Measurements from ENCODE around the gene PCBP3.
"Not testable (repeated sequence)": the region's sequence is repeated elsewhere in the genome, so short reads cannot be mapped to it uniquely, and the experiment has no call there.

PCBP3 gene

GRCh38 chr21:45836694-45837670, 193.5 kb downstream of the PCBP3 start:
- no peak for DNase-seq (ENCODE audit: low read depth in 1 of 2, low spot score in 1 of 2)

- DNase-seq (ENCODE audit: low read depth in 1 of 2, low spot score in 1 of 2) = no peak
Measured at GRCh38 chr21:45837936-45838335, 194.4 kb downstream of the PCBP3 start.

- DNase-seq (ENCODE audit: low read depth in 1 of 2, low spot score in 1 of 2) = no peak
Measured at GRCh38 chr21:45838634-45839033, 195.1 kb downstream of the PCBP3 start.

GRCh38 chr21:45839274-45839673, 195.7 kb downstream of the PCBP3 start:
- DNase-seq (ENCODE audit: low read depth in 1 of 2, low spot score in 1 of 2) = no peak

GRCh38 chr21:45841033-45841432, 197.5 kb downstream of the PCBP3 start:
- no peak for DNase-seq (ENCODE audit: low read depth in 1 of 2, low spot score in 1 of 2)

GRCh38 chr21:45843426-45843825, 199.9 kb downstream of the PCBP3 start:
- no peak for DNase-seq (ENCODE audit: low read depth in 1 of 2, low spot score in 1 of 2)

GRCh38 chr21:45844181-45844580, 200.7 kb downstream of the PCBP3 start:
- DNase-seq (ENCODE audit: low read depth in 1 of 2, low spot score in 1 of 2) = no peak

GRCh38 chr21:45845063-45845769, 201.7 kb downstream of the PCBP3 start:
- no peak for DNase-seq (ENCODE audit: low read depth in 1 of 2, low spot score in 1 of 2)

- DNase-seq (ENCODE audit: low read depth in 1 of 2, low spot score in 1 of 2) = no peak
Measured at GRCh38 chr21:45845770-45846090, 202.2 kb downstream of the PCBP3 start.

GRCh38 chr21:45846373-45847160, 203.0 kb downstream of the PCBP3 start:
- no peak for DNase-seq (ENCODE audit: low read depth in 1 of 2, low spot score in 1 of 2)

- DNase-seq (ENCODE audit: low read depth in 1 of 2, low spot score in 1 of 2) = no peak
Measured at GRCh38 chr21:45847870-45848269, 204.3 kb downstream of the PCBP3 start.

- no peak for DNase-seq (ENCODE audit: low read depth in 1 of 2, low spot score in 1 of 2)
Measured at GRCh38 chr21:45848331-45848730, 204.8 kb downstream of the PCBP3 start.

- no peak for DNase-seq (ENCODE audit: low read depth in 1 of 2, low spot score in 1 of 2)
Measured at GRCh38 chr21:45848805-45849204, 205.3 kb downstream of the PCBP3 start.

GRCh38 chr21:45849651-45850050, 206.1 kb downstream of the PCBP3 start:
- no peak for DNase-seq (ENCODE audit: low read depth in 1 of 2, low spot score in 1 of 2)

- no peak for DNase-seq (ENCODE audit: low read depth in 1 of 2, low spot score in 1 of 2)
Measured at GRCh38 chr21:45850181-45850580, 206.7 kb downstream of the PCBP3 start.

- DNase-seq (ENCODE audit: low read depth in 1 of 2, low spot score in 1 of 2) = not testable (repeated sequence)
Measured at GRCh38 chr21:45852386-45852785, 208.9 kb downstream of the PCBP3 start.

- DNase-seq (ENCODE audit: low read depth in 1 of 2, low spot score in 1 of 2) = no peak
Measured at GRCh38 chr21:45852886-45853400, 209.4 kb downstream of the PCBP3 start.

GRCh38 chr21:45853703-45854342, 210.3 kb downstream of the PCBP3 start:
- no peak for DNase-seq (ENCODE audit: low read depth in 1 of 2, low spot score in 1 of 2)

- DNase-seq (ENCODE audit: low read depth in 1 of 2, low spot score in 1 of 2) = no peak
Measured at GRCh38 chr21:45854690-45855247, 211.2 kb downstream of the PCBP3 start.

GRCh38 chr21:45855248-45855811, 211.8 kb downstream of the PCBP3 start:
- DNase-seq (ENCODE audit: low read depth in 1 of 2, low spot score in 1 of 2) = no peak

All from activated T-helper 1 cell treated with anti-CD3 and anti-CD28 coated beads, Interleukin-2, amount 50 U/mL, for 16 hours (primary cell).